Measurements from ENCODE around the gene HAUS5.

HAUS5 gene

GRCh38 chr19:35607661-35608060, 4.9 kb upstream of the HAUS5 start:
- no peak for DNase-seq (ENCODE audit: low read depth)

DNA sequence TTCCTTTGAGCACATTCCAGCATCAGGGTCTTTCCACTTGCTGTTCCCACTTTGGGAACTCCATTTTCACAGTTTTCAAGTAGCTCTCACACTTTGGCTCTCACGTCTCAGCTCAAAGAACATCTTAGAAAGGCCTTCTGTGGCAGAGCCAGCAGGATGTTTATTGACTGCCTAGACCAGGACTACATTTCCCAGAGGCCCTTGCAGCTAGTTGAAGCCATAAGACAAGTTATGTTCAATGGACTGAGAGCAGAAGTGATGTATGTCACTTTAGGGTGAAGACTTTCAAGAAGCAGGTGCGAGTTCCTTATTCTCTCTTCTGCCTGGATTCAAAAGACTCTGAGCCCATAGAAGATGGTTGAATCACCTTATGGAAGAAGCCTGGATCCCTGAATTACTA, 4.3 kb upstream of the HAUS5 start:
- no peak for DNase-seq (ENCODE audit: low read depth)

DNA sequence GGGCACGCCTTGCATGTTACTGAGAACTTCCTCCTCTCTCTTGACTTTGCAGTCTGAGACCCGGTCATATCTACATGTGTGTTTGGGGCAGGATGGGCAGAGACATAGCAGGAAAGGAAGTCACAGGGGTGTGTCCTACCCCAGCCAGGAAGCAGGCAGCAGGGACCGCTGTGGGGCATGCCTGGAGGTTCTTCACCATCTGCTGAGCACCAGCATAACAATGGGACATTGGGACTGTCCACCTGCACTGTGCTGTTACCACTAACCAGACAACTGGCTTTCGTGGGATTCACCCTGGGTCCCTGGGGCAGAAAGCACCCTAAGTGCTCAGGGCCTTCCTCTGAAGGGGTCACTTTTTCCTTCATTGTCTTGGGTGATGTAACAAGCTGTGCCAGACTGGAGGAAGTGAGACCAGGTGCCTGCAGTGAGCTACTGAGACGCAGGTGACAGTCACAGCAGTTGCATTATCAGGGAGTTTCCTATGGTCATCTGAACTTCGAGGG, 2.6 kb upstream of the HAUS5 start:
- no peak for DNase-seq (ENCODE audit: low read depth)

DNA sequence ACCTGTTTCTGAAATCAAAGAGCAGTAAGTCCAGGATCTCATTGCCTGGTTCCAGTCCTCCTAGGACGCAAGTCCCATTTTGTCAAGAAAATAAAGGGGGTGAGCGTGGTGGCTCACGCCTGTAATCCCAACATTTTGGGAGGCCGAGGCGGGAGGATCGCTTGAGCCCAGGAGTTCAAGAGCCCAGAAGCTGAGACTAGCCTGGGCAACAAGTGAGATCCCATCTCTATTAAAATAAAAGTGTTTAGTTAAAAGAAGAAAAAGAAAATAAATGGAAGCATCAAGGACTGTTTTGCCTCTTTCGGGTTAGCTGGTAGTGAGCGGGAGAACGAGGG, 344 bp upstream of the HAUS5 start:
- DNase-seq (ENCODE audit: low read depth): no peak

GRCh38 chr19:35613574-35613973, 1.0 kb downstream of the HAUS5 start:
- no peak for DNase-seq (ENCODE audit: low read depth)

DNA sequence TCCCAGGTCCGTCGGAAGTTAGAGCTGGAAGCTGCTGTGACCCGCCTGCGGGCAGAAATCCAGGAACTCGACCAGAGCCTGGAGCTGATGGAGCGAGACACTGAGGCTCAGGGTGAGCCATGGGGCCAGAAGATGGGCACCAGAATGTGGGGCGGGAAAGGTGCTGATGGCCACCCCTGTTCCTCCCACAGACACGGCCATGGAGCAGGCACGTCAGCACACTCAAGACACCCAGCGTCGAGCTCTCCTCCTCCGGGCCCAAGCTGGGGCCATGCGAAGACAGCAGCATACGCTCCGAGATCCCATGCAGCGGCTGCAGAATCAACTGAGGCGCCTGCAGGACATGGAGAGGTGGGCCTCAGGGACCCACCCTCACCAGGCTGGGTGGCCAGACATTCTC, 2.5 kb downstream of the HAUS5 start:
- DNase-seq (ENCODE audit: low read depth): no peak

GRCh38 chr19:35618857-35619256, 6.3 kb downstream of the HAUS5 start:
- no peak for DNase-seq (ENCODE audit: low read depth)

GRCh38 chr19:35619290-35619923, 6.9 kb downstream of the HAUS5 start:
- DNase-seq (ENCODE audit: low read depth): no peak

DNA sequence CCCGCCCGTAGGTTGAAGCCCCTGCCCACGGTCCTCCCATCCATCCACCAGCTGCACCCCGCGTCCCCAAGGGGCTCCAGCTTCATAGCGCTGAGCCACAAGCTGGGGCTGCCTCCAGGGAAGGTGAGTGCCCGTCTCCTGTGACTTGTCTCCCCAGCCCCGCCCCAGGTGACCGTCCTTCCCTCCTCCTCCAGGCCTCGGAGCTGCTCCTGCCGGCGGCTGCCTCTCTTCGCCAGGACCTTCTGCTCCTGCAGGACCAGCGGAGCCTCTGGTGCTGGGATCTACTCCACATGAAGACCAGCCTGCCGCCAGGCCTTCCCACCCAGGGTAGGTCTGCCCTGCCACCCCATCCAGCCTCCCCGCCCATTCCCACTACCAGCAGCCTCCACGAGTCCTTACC, 7.5 kb downstream of the HAUS5 start:
- DNase-seq (ENCODE audit: low read depth): no peak

GRCh38 chr19:35621708-35622107, 9.2 kb downstream of the HAUS5 start:
- DNase-seq (ENCODE audit: low read depth): no peak

DNA sequence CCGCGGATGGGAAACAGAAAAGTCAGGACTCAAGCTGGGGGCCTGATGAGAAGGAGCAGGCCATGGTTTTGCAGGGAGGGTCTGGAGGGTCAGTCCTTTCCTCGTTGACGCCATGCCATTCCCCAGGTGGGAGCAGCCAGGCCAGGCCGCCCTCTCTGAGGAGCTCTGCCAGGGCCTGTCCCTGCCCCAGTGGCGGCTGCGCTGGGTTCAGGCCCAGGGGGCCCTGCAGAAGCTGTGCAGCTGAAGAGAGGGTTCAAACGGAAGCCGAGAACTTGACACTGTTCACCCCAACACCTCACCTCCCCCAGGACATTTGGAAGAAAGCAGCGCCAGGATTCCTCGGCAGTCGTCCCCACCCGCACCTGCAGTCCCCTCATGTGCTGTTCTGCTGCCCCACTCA, 10.2 kb downstream of the HAUS5 start:
- no peak for DNase-seq (ENCODE audit: low read depth)

GRCh38 chr19:35623327-35624010, 10.9 kb downstream of the HAUS5 start:
- DNase-seq (ENCODE audit: low read depth): no peak

DNA sequence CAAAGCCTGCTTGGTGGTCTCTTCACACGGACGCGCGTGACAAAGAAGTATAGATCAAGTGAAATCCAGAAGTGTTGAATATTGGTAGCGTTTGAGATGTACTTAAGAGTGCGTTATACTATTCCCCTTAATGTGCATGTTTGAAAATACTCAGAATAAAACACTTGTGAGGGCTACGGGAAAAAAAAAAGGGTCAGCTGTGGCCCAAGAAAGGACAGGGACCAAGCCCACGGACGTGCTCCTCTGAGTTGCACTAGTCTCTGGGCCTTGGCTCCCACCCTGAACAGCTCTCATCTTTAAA, 15.7 kb downstream of the HAUS5 start:
- no peak for DNase-seq (ENCODE audit: low read depth)

GRCh38 chr19:35628565-35629331, 16.2 kb downstream of the HAUS5 start, which contains the start of gene RBM42:
RBM42 (plus strand) TSS chr19:35629036; CDS start chr19:35629154, 118 bp downstream.
- peak; percentile 99 for DNase-seq (ENCODE audit: low read depth)

DNA sequence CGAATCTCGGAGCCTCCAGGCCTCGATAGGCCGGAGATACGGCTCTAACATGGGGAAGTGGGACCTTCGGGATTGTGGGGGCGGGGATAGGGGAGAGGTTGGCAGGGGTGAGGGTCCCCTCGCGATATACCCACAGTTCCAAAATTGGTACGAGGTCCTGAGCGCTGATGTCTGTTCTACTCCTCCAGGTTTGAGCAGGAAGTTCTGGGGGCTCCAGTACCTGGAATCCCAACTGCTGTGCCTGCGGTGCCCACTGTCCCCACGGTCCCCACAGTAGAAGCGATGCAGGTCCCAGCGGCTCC, 16.7 kb downstream of the HAUS5 start:
- DNase-seq (ENCODE audit: low read depth): no peak

- no peak for DNase-seq (ENCODE audit: low read depth)
These were observed 21.3 kb downstream of the HAUS5 start for GRCh38 chr19:35633727-35634440.

DNA sequence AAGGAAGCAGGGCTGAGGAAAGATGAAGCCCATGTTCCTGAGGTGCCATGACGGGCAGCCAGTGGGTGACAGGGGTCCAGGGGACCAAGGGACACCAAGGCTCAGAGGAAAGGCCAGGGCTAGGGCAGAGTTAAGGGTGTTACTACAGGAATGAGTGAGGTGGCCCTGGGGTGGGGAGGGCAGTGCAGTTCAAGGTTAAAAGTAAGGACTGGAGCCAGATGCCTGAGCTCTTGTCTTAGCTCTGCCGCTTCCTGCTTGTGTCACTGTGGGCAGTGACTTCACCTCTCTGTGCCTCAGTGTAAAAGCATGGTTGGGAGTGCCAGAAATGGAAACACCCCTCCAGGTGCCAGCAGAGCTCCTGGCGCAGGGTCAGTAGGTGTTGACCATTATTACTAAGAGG, 24.1 kb downstream of the HAUS5 start:
- DNase-seq (ENCODE audit: low read depth): no peak

- DNase-seq (ENCODE audit: low read depth): no peak
These were observed 24.6 kb downstream of the HAUS5 start for GRCh38 chr19:35637165-35637564.

DNA sequence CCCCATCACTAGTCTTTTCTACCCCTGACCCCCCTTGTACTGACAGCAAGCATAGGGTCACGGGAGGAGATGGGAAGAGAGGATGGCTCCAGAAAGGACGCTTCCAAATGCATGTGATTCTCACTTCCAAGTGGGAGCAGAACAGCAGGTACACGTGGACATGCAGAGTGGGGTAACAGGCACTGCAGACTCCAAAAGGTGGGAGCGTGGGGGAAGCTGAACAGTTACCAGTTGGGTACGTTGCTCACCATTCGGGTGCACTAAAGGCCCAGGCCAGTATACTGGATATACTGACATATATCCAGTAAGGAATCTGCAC, 26.7 kb downstream of the HAUS5 start:
- DNase-seq (ENCODE audit: low read depth): no peak

DNA sequence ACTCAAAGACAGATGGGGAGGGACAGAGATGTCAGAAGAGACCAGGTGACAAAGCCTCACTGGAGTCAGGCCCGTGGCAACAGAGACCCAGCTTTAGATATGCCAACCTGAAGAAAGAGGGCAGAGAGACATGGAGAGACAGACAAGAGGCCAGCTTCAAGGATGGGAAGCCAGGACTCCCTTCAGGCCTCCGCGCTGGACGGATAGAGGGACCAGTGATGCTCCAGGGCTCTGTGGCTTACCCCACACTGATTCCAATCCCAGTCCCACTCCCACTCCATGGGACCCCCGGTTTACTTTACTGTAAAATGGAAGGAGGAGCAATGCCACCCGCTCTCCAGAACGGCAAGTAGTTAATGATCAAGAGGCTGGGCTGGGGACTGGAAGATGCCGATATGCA, 27.3 kb downstream of the HAUS5 start:
- no peak for DNase-seq (ENCODE audit: low read depth)

- DNase-seq (ENCODE audit: low read depth): peak; percentile 60
These were observed 29.1 kb downstream of the HAUS5 start, which contains the start of gene ETV2 for GRCh38 chr19:35641515-35642151. ETV2 (plus strand) TSS chr19:35641745; CDS start chr19:35642461, 716 bp downstream.

GRCh38 chr19:35642312-35642711, 29.8 kb downstream of the HAUS5 start:
- no peak for DNase-seq (ENCODE audit: low read depth)

Measured in amniotic epithelial cell (primary cell).